GM23338 (cell line): ENCODE results near the gene APOLD1. TPM values are rescaled to one million over a fixed set of nuclear protein-coding genes. Genes with fewer than 3 reads are reported as not detected.
"Not testable (repeated sequence)": the region's sequence is repeated elsewhere in the genome, so short reads cannot be mapped to it uniquely, and the experiment has no call there.

Experiments
- ATAC-seq: fragments of 200-7000 bp; cut with Tn5 transposase; 3 replicates; pipeline ENCODE4 v1.9.1; 2020
- DNase-seq: peaks from one replicate; pipeline ENCODE4 v3.0.0-alpha.2; 2015; ENCODE audit warnings: low spot score
- H2AFZ ChIP-seq: fragments of 200-600 bp; sonication (generic); 2 replicates; pipeline ENCODE4 v1.8.0; 2016; ENCODE audit warnings: antibody characterized with exemption, mild to moderate bottlenecking, moderate library complexity
- H3F3A ChIP-seq: fragments of 200-600 bp; sonication (generic); replicated peaks from 2 replicates; pipeline ENCODE4 v1.8.0; 2017; ENCODE audit warnings: antibody characterized with exemption, mixed run types, low read depth
- H3K27ac ChIP-seq: fragments of 200-600 bp; sonication (generic); 2 replicates; pipeline ENCODE4 v1.6.1; 2016; ENCODE audit warnings: low read depth
- H3K27me3 ChIP-seq: fragments of 200-600 bp; sonication (generic); 2 replicates; pipeline ENCODE4 v1.8.0; 2016; ENCODE audit warnings: mild to moderate bottlenecking, mixed run types, moderate library complexity; ENCODE audit not compliant: insufficient read depth
- H3K36me3 ChIP-seq: fragments of 200-600 bp; sonication (generic); 2 replicates; pipeline ENCODE4 v1.8.0; 2016; ENCODE audit warnings: mild to moderate bottlenecking; ENCODE audit not compliant: insufficient read depth
- H3K4me1 ChIP-seq: fragments of 200-600 bp; sonication (generic); 2 replicates; pipeline ENCODE4 v1.8.0; 2016; ENCODE audit warnings: mild to moderate bottlenecking, moderate library complexity; ENCODE audit not compliant: insufficient read depth
- H3K4me2 ChIP-seq: fragments of 200-600 bp; sonication (generic); 2 replicates; pipeline ENCODE4 v1.7.1; 2017; ENCODE audit warnings: mixed run types
- H3K4me3 ChIP-seq: fragments of 200-600 bp; sonication (generic); 2 replicates; pipeline ENCODE4 v1.6.1; 2016; ENCODE audit warnings: mixed run types
- H3K79me2 ChIP-seq: fragments of 200-600 bp; sonication (generic); replicated peaks from 2 replicates; pipeline ENCODE4 v1.8.0; 2017; ENCODE audit warnings: mild to moderate bottlenecking; ENCODE audit not compliant: insufficient read depth
- H3K9me2 ChIP-seq: fragments of 200-600 bp; sonication (generic); 2 replicates; pipeline ENCODE4 v1.8.0; 2017; ENCODE audit not compliant: insufficient read depth
- H4K20me1 ChIP-seq: fragments of 200-600 bp; sonication (generic); replicated peaks from 2 replicates; pipeline ENCODE4 v1.8.0; 2017; ENCODE audit warnings: mild to moderate bottlenecking; ENCODE audit not compliant: insufficient read depth
- H3K27ac Mint-ChIP-seq: 2 replicates; pipeline ENCODE4 v1.8.0; 2020; ENCODE audit warnings: inconsistent platforms, mild to moderate bottlenecking, moderate library complexity, mixed read lengths
- H3K27me3 Mint-ChIP-seq: 3 replicates; pipeline ENCODE4 v1.8.0; 2022; ENCODE audit warnings: low read depth, mild to moderate bottlenecking, moderate library complexity, mixed read lengths, inconsistent platforms; ENCODE audit not compliant: insufficient read depth, poor library complexity
- H3K36me3 Mint-ChIP-seq: 3 replicates; pipeline ENCODE4 v1.8.0; 2021; ENCODE audit warnings: low read depth, mild to moderate bottlenecking, inconsistent platforms, moderate library complexity, mixed read lengths
- H3K4me1 Mint-ChIP-seq: 3 replicates; pipeline ENCODE4 v1.8.0; 2020; ENCODE audit warnings: mild to moderate bottlenecking, inconsistent platforms, mixed read lengths
- H3K4me3 Mint-ChIP-seq: 3 replicates; pipeline ENCODE4 v1.8.0; 2021; ENCODE audit warnings: moderate library complexity, mild to moderate bottlenecking, inconsistent platforms, mixed read lengths
- H3K9me3 Mint-ChIP-seq: 3 replicates; pipeline ENCODE4 v1.8.0; 2020; ENCODE audit warnings: moderate library complexity, mild to moderate bottlenecking, inconsistent platforms, mixed read lengths
- ETS1 ChIP-seq: IDR thresholded peaks from 2 replicates; pipeline ENCODE4 v1.6.1; 2016; ENCODE audit warnings: antibody characterized with exemption
- EZH2 ChIP-seq: fragments of 200-600 bp; sonication (generic); IDR thresholded peaks from one replicate; pipeline ENCODE4 v1.8.0; 2017; ENCODE audit warnings: antibody characterized with exemption, mild to moderate bottlenecking, low read depth; ENCODE audit not compliant: unreplicated experiment
- EZH2phosphoT487 ChIP-seq: fragments of 200-600 bp; sonication (generic); IDR thresholded peaks from one replicate; pipeline ENCODE4 v1.8.1; 2018; ENCODE audit warnings: antibody characterized with exemption; ENCODE audit not compliant: unreplicated experiment
- JUNB ChIP-seq: IDR thresholded peaks from one replicate; pipeline ENCODE4 v1.6.1; 2016; ENCODE audit warnings: antibody characterized with exemption; ENCODE audit not compliant: unreplicated experiment
- POLR2AphosphoS5 ChIP-seq: IDR thresholded peaks from 2 replicates; pipeline ENCODE4 v1.6.1; 2016; ENCODE audit warnings: antibody characterized with exemption, low read depth
- REST ChIP-seq: IDR thresholded peaks from one replicate; pipeline ENCODE4 v1.6.1; 2018; ENCODE audit warnings: antibody characterized with exemption; ENCODE audit not compliant: unreplicated experiment
- STAT1 ChIP-seq: IDR thresholded peaks from one replicate; pipeline ENCODE4 v1.6.1; 2016; ENCODE audit warnings: antibody characterized with exemption; ENCODE audit not compliant: unreplicated experiment
- ZNF331 ChIP-seq: fragments of 250-450 bp; sonication (Bioruptor Pico); IDR thresholded peaks from 2 replicates; pipeline ENCODE4 v1.5.0; 2020; ENCODE audit warnings: low read depth, mild to moderate bottlenecking, moderate library complexity
- polyA plus RNA-seq: library from polyadenylated mRNA; unstranded; fragments of >200 nt; fragmentation: Nextera tagmentation; extraction: Ambion mirVana; gene quantifications from 2 replicates; pipeline ENCODE4 v1.2.1, GENCODE V29; 2016
- total RNA-seq: library from RNA; depleted of rRNA; stranded (reverse); fragments of >200 nt; shearing (Covaris generic); gene quantifications from 2 replicates; pipeline ENCODE4 v1.2.3, GENCODE V29; 2014
- TF ChIP-seq, protein P1 (sequence below), 2 experiments: fragments of 200-600 bp in 1 of 2; sonication (generic) in 1 of 2; conservative IDR thresholded peaks; 2 replicates each; pipeline versions ENCODE4 v1.5.1 to v1.6.1; 2016 to 2017; ENCODE audit warnings: antibody characterized with exemption in 2 of 2, low read depth in 2 of 2, mild to moderate bottlenecking in 2 of 2, moderate library complexity in 1 of 2

Gene APOLD1
- total and polyA plus RNA-seq, 2 experiments from 2014 or later = 0.94 to 1.8 TPM

DNA sequence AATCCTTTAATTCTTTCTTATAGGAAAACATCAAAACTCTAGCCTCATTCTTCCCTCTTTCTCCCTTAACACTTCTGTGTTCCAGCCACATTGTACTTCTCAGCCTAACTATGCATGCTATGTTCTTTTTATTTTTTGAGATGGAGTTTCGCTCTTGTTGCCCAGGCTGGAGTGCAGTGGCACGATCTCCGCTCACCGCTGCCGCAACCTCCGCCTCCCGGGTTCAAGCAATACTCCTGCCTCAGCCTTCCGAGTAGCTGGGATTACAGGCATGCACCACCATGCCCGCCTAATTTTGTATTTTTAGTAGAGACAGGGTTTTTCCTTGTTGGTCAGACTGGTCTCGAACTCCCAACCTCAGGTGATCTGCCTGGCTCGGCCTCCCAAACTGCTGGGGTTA, 34.9 kb downstream of the APOLD1 start:
- peaks cover 62% of the 10 kb centered on the region for H3K79me2 ChIP-seq
- DNase-seq, H3K27ac Mint-ChIP-seq, H3K9me2 ChIP-seq, H3K4me3 ChIP-seq, H3K27me3 Mint-ChIP-seq, H2AFZ ChIP-seq, H3K27me3 ChIP-seq, H3K4me1 Mint-ChIP-seq, H3K9me3 Mint-ChIP-seq, H3K4me3 Mint-ChIP-seq, ATAC-seq, H3F3A ChIP-seq, H3K4me2 ChIP-seq, H3K4me1 ChIP-seq: not testable (repeated sequence)
- H3K36me3 Mint-ChIP-seq = peaks cover 61% of the 10 kb centered on the region
- peaks cover 17% of the 10 kb centered on the region for H4K20me1 ChIP-seq
- H3K36me3 ChIP-seq = peaks cover 49% of the 10 kb centered on the region
- H3K27ac ChIP-seq = peak overlapping the region; percentile 39; the same call in 1 of the 2 replicates

DNA sequence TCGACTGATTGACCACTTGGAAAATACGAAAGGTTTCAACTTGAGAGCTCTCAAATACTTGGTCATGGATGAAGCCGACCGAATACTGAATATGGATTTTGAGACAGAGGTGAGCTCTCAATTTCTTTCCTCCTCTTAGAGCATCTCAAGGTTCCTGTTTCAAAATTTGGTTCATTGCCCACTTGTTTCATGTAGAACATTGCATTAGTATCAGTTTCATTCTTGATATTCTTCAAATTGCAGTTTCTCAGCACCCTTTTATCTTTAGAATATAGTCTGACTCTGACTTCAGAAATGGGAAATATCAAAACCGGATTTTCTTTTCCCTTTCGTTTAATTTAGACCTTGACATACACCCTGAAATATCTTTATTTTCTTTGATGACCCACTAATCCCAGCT, 36.5 kb downstream of the APOLD1 start:
- H3K4me3 ChIP-seq = no peak overlapping the region
- Mint-ChIP-seq H3K27me3 (no peaks in the 10 kb centered on the region), H3K36me3 (peaks cover 67% of the 10 kb centered on the region), H3K4me3 (no peak overlapping the region), H3K27ac (no peak overlapping the region), H3K9me3 (no peaks in the 10 kb centered on the region), H3K4me1 (no peaks in the 10 kb centered on the region)
- H3F3A ChIP-seq = no peaks in the 10 kb centered on the region
- peaks cover 57% of the 10 kb centered on the region for H3K36me3 ChIP-seq
- no peak overlapping the region for H3K4me2 ChIP-seq
- H3K27ac ChIP-seq = no peak overlapping the region
- TF ChIP-seq JUNB = no peak
- TF ChIP-seq EZH2 = no peak
- TF ChIP-seq, protein P1, sequence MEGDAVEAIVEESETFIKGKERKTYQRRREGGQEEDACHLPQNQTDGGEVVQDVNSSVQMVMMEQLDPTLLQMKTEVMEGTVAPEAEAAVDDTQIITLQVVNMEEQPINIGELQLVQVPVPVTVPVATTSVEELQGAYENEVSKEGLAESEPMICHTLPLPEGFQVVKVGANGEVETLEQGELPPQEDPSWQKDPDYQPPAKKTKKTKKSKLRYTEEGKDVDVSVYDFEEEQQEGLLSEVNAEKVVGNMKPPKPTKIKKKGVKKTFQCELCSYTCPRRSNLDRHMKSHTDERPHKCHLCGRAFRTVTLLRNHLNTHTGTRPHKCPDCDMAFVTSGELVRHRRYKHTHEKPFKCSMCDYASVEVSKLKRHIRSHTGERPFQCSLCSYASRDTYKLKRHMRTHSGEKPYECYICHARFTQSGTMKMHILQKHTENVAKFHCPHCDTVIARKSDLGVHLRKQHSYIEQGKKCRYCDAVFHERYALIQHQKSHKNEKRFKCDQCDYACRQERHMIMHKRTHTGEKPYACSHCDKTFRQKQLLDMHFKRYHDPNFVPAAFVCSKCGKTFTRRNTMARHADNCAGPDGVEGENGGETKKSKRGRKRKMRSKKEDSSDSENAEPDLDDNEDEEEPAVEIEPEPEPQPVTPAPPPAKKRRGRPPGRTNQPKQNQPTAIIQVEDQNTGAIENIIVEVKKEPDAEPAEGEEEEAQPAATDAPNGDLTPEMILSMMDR (conservative IDR thresholded peaks at IDR 0.05; ENCODE audit: low read depth in 2 of 2) = no peak
- no peak for TF ChIP-seq ETS1
- peaks cover 11% of the 10 kb centered on the region for H4K20me1 ChIP-seq
- H3K27me3 ChIP-seq = no peaks in the 10 kb centered on the region
- peaks cover 46% of the 10 kb centered on the region for H3K79me2 ChIP-seq
- H2AFZ ChIP-seq = no peak overlapping the region
- H3K4me1 ChIP-seq = no peaks in the 10 kb centered on the region
- DNase-seq (no peak), ATAC-seq (no peak)
- no peaks in the 10 kb centered on the region for H3K9me2 ChIP-seq

DNA sequence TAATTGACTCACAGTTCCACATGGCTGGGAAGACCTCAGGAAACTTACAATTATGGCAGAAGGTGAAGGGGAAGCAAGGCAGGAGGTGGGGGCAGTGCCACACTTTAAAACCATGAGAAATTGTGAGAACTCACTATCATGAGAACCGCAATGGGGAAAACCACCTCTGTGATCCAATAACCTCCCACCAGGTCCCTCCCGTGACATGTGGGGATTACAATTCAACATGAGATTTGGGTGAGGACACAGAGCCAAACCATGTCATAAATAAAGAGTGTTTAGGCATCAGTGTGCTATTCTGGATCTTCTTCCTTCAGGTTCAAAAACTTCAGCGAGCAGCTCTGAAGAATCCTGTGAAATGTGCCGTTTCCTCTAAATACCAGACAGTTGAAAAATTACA, 37.4 kb downstream of the APOLD1 start:
- Mint-ChIP-seq H3K4me1 (no peaks in the 10 kb centered on the region), H3K27me3 (no peaks in the 10 kb centered on the region), H3K27ac (no peak overlapping the region), H3K4me3 (no peak overlapping the region), H3K9me3 (no peaks in the 10 kb centered on the region), H3K36me3 (peaks cover 73% of the 10 kb centered on the region)
- no peaks in the 10 kb centered on the region for H3F3A ChIP-seq
- peaks cover 66% of the 10 kb centered on the region for H3K36me3 ChIP-seq
- H3K9me2 ChIP-seq = no peaks in the 10 kb centered on the region
- no peaks in the 10 kb centered on the region for H3K4me1 ChIP-seq
- no peak overlapping the region for H3K4me2 ChIP-seq
- H3K4me3 ChIP-seq = no peak overlapping the region
- no peak overlapping the region for H3K27ac ChIP-seq
- DNase-seq (no peak), ATAC-seq (no peak)
- peaks cover 37% of the 10 kb centered on the region for H3K79me2 ChIP-seq
- no peaks in the 10 kb centered on the region for H3K27me3 ChIP-seq
- peaks cover 10% of the 10 kb centered on the region for H4K20me1 ChIP-seq
- no peak overlapping the region for H2AFZ ChIP-seq
- TF ChIP-seq POLR2AphosphoS5 (no peak), EZH2phosphoT487 (no peak), ETS1 (no peak), STAT1 (no peak), ZNF331 (no peak), REST (no peak), EZH2 (no peak)
- TF ChIP-seq, protein P1 (conservative IDR thresholded peaks at IDR 0.05; ENCODE audit: low read depth in 2 of 2) = no peak
